GM12801 (cell line): ENCODE measurements around the gene THBD.

Source experiments
- TF ChIP-seq, protein P1 (sequence below): IDR thresholded peaks from one replicate; pipeline ENCODE4 v1.5.1; 2011; ENCODE audit warnings: control low read depth; ENCODE audit not compliant: insufficient read length; ENCODE audit errors: extremely low read depth

The THBD gene

DNA sequence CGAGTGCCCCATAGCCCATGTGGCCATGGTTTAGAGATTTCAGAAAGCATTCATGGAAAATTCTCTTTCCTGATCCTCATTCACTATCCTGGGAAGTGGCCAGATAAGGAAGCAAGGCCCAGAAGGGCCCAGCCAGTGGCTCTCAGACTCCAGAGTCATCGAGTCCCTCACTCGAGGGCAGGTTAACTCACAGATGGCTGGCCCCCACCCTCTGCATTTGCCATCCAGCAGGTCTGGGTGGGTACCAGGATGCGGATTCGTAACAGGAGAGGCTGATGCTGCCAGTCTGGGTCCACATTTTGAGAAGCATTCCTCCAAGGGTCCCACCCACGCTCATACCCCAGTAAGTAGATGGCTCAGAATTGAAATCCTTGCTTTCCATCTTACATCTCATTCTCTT, 18.1 kb downstream of the THBD start:
- TF ChIP-seq, protein P1, sequence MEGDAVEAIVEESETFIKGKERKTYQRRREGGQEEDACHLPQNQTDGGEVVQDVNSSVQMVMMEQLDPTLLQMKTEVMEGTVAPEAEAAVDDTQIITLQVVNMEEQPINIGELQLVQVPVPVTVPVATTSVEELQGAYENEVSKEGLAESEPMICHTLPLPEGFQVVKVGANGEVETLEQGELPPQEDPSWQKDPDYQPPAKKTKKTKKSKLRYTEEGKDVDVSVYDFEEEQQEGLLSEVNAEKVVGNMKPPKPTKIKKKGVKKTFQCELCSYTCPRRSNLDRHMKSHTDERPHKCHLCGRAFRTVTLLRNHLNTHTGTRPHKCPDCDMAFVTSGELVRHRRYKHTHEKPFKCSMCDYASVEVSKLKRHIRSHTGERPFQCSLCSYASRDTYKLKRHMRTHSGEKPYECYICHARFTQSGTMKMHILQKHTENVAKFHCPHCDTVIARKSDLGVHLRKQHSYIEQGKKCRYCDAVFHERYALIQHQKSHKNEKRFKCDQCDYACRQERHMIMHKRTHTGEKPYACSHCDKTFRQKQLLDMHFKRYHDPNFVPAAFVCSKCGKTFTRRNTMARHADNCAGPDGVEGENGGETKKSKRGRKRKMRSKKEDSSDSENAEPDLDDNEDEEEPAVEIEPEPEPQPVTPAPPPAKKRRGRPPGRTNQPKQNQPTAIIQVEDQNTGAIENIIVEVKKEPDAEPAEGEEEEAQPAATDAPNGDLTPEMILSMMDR, result no peak

DNA sequence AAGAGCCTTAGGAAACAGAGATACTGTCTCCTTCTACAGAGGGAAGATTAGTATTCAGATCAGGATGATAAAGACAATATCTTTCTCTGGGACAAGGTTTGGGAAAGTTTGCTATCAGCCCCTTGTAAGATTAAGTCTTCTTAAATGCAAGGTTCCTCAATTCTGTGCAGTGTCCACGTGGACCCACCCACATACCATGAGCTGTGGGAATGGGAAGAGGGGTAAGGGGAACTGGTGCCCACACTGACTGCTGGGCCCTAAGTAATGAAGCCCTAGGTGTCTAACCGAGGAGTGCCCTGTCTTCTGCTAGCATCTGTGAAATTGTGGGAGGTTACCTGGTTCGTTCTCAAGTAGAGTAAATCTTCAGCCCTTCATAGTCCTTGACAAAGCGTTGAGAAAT, 20.1 kb downstream of the THBD start:
- TF ChIP-seq, protein P1, result no peak

- TF ChIP-seq, protein P1, result no peak
Measured at GRCh38 chr20:23028392-23028791, 21.1 kb downstream of the THBD start.

DNA sequence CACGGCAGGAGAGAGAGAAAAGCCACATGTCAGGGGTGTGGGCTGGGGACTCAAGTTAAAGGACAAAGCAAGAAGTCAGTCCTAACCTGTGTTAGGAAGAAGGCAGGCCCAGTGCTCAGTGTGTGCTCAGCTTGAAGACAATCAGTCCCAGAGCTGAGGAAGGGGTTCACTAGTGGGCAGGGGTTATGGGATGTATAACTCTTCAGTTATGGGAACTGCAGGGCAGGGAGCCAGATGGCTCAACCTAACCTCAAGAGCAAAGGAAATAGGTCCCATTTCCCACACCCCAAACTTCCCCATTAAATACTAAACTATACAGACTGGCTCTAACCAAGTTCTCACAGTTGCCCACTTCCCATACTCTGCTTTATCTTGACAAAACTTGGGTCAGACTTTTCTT, 21.8 kb downstream of the THBD start:
- TF ChIP-seq, protein P1, result no peak

GRCh38 chr20:23024701-23025100, 24.8 kb downstream of the THBD start:
- TF ChIP-seq, protein P1, result no peak

DNA sequence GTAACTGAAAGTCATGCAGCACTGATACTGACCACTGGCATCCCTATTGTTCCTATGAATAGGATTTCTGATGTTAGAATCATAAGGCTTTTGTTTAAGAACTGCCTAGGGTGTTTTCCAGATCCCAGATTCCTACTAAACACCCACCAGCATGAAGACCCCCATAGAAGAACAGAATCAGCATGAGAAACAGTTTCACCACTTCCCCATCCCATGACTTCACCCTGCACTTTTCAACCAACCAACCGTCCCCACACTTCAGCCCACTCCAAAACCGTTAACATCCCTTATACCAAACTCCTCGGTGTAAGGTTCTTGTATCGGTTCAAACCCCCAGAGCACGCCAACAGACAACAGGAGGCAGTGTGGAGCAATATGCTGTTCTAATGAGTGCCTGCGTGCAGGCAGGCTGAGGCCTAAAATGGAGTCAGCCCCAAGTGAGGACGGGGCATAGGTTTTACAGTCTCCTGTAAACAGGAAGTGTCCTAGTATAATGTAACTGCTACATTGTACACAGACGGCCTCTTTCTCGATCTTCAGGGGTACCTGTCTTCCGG, 25.8 kb downstream of the THBD start:
- TF ChIP-seq, protein P1, result no peak

GRCh38 chr20:23022849-23023248, 26.6 kb downstream of the THBD start:
- TF ChIP-seq, protein P1, result no peak
